Neural progenitor cell (in vitro differentiated cells): ENCODE measurements around the gene RGS6. TPM values are rescaled to one million over a fixed set of nuclear protein-coding genes. Genes with fewer than 3 reads are reported as not detected.

ENCODE experiments used
- DNase-seq: peaks from one replicate; pipeline ENCODE4 v3.0.0-alpha.2; 2016; ENCODE audit warnings: low spot score
- H2AFZ ChIP-seq: fragments of 200-600 bp; sonication (generic); replicated peaks from 2 replicates; pipeline ENCODE4 v1.6.1; 2016; ENCODE audit warnings: antibody characterized with exemption
- H3F3A ChIP-seq: fragments of 200-600 bp; sonication (generic); 2 replicates; pipeline ENCODE4 v1.6.1; 2016; ENCODE audit warnings: antibody characterized with exemption, low read depth
- H3K27ac ChIP-seq: fragments of 200-600 bp; sonication (generic); 2 replicates; pipeline ENCODE4 v1.5.1; 2016; ENCODE audit warnings: mild to moderate bottlenecking
- H3K27me3 ChIP-seq: fragments of 200-600 bp; sonication (generic); 2 replicates; pipeline ENCODE4 v1.6.1; 2016; ENCODE audit warnings: mild to moderate bottlenecking, moderate library complexity
- H3K36me3 ChIP-seq: fragments of 200-600 bp; sonication (generic); 2 replicates; pipeline ENCODE4 v1.5.1; 2016
- H3K4me1 ChIP-seq: fragments of 200-600 bp; sonication (generic); 2 replicates; pipeline ENCODE4 v1.6.1; 2016; ENCODE audit warnings: mixed run types
- H3K4me2 ChIP-seq: fragments of 200-600 bp; sonication (generic); 2 replicates; pipeline ENCODE4 v1.6.1; 2016
- H3K4me3 ChIP-seq: fragments of 200-600 bp; sonication (generic); 2 replicates; pipeline ENCODE4 v1.5.1; 2016
- H3K79me2 ChIP-seq: fragments of 200-600 bp; sonication (generic); 2 replicates; pipeline ENCODE4 v1.6.1; 2016; ENCODE audit warnings: low read depth
- H3K9ac ChIP-seq: fragments of 200-600 bp; sonication (generic); 2 replicates; pipeline ENCODE4 v1.6.1; 2016
- H3K9me3 ChIP-seq: fragments of 200-600 bp; sonication (generic); 2 replicates; pipeline ENCODE4 v1.5.1; 2016; ENCODE audit warnings: low read depth
- H4K20me1 ChIP-seq: fragments of 200-600 bp; sonication (generic); 2 replicates; pipeline ENCODE4 v1.6.1; 2016; ENCODE audit warnings: low read depth
- H3K27ac Mint-ChIP-seq: 3 replicates; pipeline ENCODE4 v1.8.0; 2021; ENCODE audit warnings: mixed read lengths
- H3K27me3 Mint-ChIP-seq: 2 replicates; pipeline ENCODE4 v1.8.0; 2022; ENCODE audit warnings: low read depth, mild to moderate bottlenecking, inconsistent platforms, moderate library complexity, mixed read lengths; ENCODE audit not compliant: insufficient read depth
- H3K36me3 Mint-ChIP-seq: 3 replicates; pipeline ENCODE4 v1.8.0; 2021; ENCODE audit warnings: mixed read lengths
- H3K4me1 Mint-ChIP-seq: 3 replicates; pipeline ENCODE4 v1.8.0; 2021; ENCODE audit warnings: mixed read lengths
- H3K4me3 Mint-ChIP-seq: 3 replicates; pipeline ENCODE4 v1.8.0; 2021; ENCODE audit warnings: mild to moderate bottlenecking, moderate library complexity, mixed read lengths
- H3K9me3 Mint-ChIP-seq: 3 replicates; pipeline ENCODE4 v1.8.0; 2020; ENCODE audit warnings: mixed read lengths
- EZH2 ChIP-seq: fragments of 200-600 bp; sonication (generic); IDR thresholded peaks from 2 replicates; pipeline ENCODE4 v1.6.1; 2017; ENCODE audit warnings: antibody characterized with exemption, mild to moderate bottlenecking, moderate library complexity
- EZH2phosphoT487 ChIP-seq: fragments of 200-600 bp; sonication (generic); IDR thresholded peaks from 2 replicates; pipeline ENCODE4 v1.6.1; 2017; ENCODE audit warnings: antibody characterized with exemption
- total RNA-seq: library from RNA; depleted of rRNA; stranded (reverse); fragments of >200 nt; gene quantifications from 2 replicates; pipeline ENCODE4 v1.2.3, GENCODE V29; 2015; ENCODE audit warnings: low replicate concordance
- TF ChIP-seq, protein P1 (sequence below): fragments of 200-600 bp; sonication (generic); IDR thresholded peaks from 2 replicates; pipeline ENCODE4 v1.5.1; 2017; ENCODE audit warnings: antibody characterized with exemption, mild to moderate bottlenecking

Gene RGS6
- total RNA-seq, 1 donor from 2014 or later: 0.80 TPM

DNA sequence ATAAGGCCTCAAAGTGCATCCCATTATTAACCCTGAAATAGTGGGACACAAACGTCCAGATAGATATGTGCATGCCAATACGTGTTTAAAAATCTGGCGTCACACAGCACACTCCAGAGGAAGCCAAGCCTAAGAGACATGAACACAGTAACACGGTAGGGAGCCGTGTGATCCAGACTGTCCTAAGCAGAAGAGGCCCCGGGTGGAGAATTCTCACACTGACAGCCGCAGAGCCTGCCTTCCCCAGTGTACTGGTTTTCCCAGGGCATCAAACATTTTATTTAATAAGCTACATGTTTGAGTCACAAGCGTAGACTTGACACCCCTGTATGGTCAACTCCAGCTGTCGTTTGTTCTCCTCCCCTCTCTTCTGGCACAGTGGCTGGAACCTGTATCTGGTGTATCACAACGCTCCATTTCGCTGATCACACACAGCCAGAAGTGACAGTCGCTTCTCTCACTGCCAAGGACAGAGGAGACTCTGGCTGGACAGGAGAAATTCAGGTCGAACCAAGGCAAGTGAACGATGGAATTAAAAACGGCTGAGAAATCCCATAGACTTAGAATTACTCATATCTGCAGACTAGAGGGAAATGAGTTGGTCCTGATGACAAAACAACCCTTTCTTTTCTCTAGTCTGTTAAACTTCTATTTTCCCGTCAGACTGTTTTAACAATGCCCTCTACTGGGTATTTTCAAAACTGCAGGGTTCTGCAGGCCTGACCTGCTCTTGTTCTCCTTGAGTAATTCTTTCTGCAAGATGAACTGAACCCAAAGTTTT, 359.9 kb downstream of the RGS6 start:
- TF ChIP-seq EZH2 (no peak), EZH2phosphoT487 (no peak)
- TF ChIP-seq, protein P1, sequence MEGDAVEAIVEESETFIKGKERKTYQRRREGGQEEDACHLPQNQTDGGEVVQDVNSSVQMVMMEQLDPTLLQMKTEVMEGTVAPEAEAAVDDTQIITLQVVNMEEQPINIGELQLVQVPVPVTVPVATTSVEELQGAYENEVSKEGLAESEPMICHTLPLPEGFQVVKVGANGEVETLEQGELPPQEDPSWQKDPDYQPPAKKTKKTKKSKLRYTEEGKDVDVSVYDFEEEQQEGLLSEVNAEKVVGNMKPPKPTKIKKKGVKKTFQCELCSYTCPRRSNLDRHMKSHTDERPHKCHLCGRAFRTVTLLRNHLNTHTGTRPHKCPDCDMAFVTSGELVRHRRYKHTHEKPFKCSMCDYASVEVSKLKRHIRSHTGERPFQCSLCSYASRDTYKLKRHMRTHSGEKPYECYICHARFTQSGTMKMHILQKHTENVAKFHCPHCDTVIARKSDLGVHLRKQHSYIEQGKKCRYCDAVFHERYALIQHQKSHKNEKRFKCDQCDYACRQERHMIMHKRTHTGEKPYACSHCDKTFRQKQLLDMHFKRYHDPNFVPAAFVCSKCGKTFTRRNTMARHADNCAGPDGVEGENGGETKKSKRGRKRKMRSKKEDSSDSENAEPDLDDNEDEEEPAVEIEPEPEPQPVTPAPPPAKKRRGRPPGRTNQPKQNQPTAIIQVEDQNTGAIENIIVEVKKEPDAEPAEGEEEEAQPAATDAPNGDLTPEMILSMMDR: peak; percentile 85
- no peaks in the 10 kb centered on the region for H3K36me3 Mint-ChIP-seq
- H4K20me1 ChIP-seq: no peaks in the 10 kb centered on the region
- H3K4me3 Mint-ChIP-seq: no peak overlapping the region
- H3K4me1 ChIP-seq: no peaks in the 10 kb centered on the region
- no peaks in the 10 kb centered on the region for H3K27me3 ChIP-seq
- H3K27me3 Mint-ChIP-seq: peaks cover 2% of the 10 kb centered on the region
- no peaks in the 10 kb centered on the region for H3K36me3 ChIP-seq
- no peaks in the 10 kb centered on the region for H3F3A ChIP-seq
- H3K9me3 Mint-ChIP-seq: no peaks in the 10 kb centered on the region
- H2AFZ ChIP-seq: no peak overlapping the region
- no peaks in the 10 kb centered on the region for H3K9me3 ChIP-seq
- peak; percentile 59 for DNase-seq
- H3K4me2 ChIP-seq: no peak overlapping the region
- peaks cover 6% of the 10 kb centered on the region for H3K4me1 Mint-ChIP-seq
- no peak overlapping the region for H3K4me3 ChIP-seq
- no peaks in the 10 kb centered on the region for H3K79me2 ChIP-seq
- H3K9ac ChIP-seq: no peak overlapping the region
- H3K27ac ChIP-seq: no peak overlapping the region
- no peak overlapping the region for H3K27ac Mint-ChIP-seq

DNA sequence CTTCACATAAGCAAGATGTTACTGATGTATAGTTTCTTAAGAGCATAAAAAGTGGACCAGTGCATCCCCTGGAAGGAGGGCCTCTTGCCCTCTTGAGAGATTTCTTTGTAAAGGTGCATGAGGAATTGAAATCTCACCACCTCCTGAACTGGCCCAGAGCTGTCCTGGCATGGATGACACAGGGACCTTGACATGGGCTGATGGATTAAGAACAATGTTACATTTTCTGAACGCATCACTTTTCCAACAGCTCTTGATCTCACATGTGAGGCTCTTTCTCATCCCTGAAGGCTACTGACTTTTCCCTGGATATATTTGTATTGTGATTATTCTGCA, 360.4 kb downstream of the RGS6 start:
- no peak overlapping the region for H3K27ac ChIP-seq
- H3K4me2 ChIP-seq: no peak overlapping the region
- no peaks in the 10 kb centered on the region for H3F3A ChIP-seq
- H3K9me3 Mint-ChIP-seq: no peaks in the 10 kb centered on the region
- no peaks in the 10 kb centered on the region for H3K4me1 ChIP-seq
- H3K4me3 ChIP-seq: no peak overlapping the region
- peaks cover 2% of the 10 kb centered on the region for H3K27me3 Mint-ChIP-seq
- no peak overlapping the region for H3K9ac ChIP-seq
- H3K36me3 Mint-ChIP-seq: no peaks in the 10 kb centered on the region
- no peak overlapping the region for H3K4me3 Mint-ChIP-seq
- TF ChIP-seq EZH2 (no peak), EZH2phosphoT487 (no peak)
- TF ChIP-seq, protein P1: no peak
- H3K9me3 ChIP-seq: no peaks in the 10 kb centered on the region
- no peak overlapping the region for H3K27ac Mint-ChIP-seq
- no peaks in the 10 kb centered on the region for H3K79me2 ChIP-seq
- no peak overlapping the region for H2AFZ ChIP-seq
- no peaks in the 10 kb centered on the region for H4K20me1 ChIP-seq
- H3K27me3 ChIP-seq: no peaks in the 10 kb centered on the region
- H3K36me3 ChIP-seq: no peaks in the 10 kb centered on the region
- DNase-seq: no peak
- peaks cover 6% of the 10 kb centered on the region for H3K4me1 Mint-ChIP-seq

DNA sequence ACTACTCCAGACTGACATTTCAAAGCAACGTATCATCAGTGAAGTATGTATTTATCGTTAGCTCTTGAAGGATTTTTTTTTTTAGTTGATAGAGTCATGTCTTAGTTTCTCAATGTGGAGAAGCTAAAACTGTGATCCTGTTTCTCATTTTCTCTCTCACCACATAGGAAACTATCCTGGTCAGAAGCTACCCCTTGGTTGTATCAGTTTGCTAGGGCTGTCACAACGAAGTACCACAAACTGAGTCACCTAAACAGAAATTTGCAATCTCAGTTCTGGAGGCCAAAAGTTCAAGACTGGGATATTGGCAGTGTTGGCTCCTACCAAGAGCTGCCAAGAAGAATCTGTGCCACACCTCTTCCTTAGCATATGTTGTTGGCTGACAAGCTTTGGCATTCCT, 369.1 kb downstream of the RGS6 start:
- Histone ChIP-seq H3K4me2 (no peak overlapping the region), H3F3A (no peaks in the 10 kb centered on the region), H3K36me3 (no peaks in the 10 kb centered on the region), H3K79me2 (no peaks in the 10 kb centered on the region), H2AFZ (no peak overlapping the region), H3K27me3 (no peaks in the 10 kb centered on the region), H3K4me3 (no peak overlapping the region), H3K4me1 (no peaks in the 10 kb centered on the region), H3K27ac (no peak overlapping the region), H3K9me3 (no peaks in the 10 kb centered on the region), H4K20me1 (no peaks in the 10 kb centered on the region), H3K9ac (no peak overlapping the region)
- H3K4me1 Mint-ChIP-seq: no peaks in the 10 kb centered on the region
- H3K4me3 Mint-ChIP-seq: no peak overlapping the region
- no peak for DNase-seq
- no peak overlapping the region for H3K27ac Mint-ChIP-seq
- H3K27me3 Mint-ChIP-seq: peaks cover 4% of the 10 kb centered on the region
- TF ChIP-seq EZH2phosphoT487 (no peak), EZH2 (no peak)
- TF ChIP-seq, protein P1: no peak
- peaks cover 20% of the 10 kb centered on the region for H3K9me3 Mint-ChIP-seq
- H3K36me3 Mint-ChIP-seq: no peaks in the 10 kb centered on the region
